ENCODE measurements around the gene DIAPH2. TPM values are rescaled to one million over a fixed set of nuclear protein-coding genes. Genes with fewer than 3 reads are reported as not detected.

DIAPH2 gene
- total RNA-seq, 2 experiments from 2014 or later = 9.1 to 12.4 TPM

- intact Hi-C loops (cut with DNase I, micrococcal nuclease) = no loop called here
- POLR2A ChIA-PET = no interaction called here
- ATAC-seq = no peak
- CTCF ChIA-PET = interaction anchor here (0.6 kb wide), 1 partner anchor 194 kb away, joined by 5 read pairs; no protein-coding TSS in a partner anchor
- Mint-ChIP-seq H3K27ac (no peak overlapping the region), H3K9me3 (ENCODE audit: low read depth) (no peaks in the 10 kb centered on the region), H3K36me3 (ENCODE audit: low read depth) (no peaks in the 10 kb centered on the region), H3K4me3 (no peak overlapping the region), H3K4me1 (no peaks in the 10 kb centered on the region), H3K27me3 (no peaks in the 10 kb centered on the region)
- DNase-seq = no peak
These were observed 798.1 kb downstream of the DIAPH2 start for GRCh38 chrX:97482666-97483300.

- H3K36me3 Mint-ChIP-seq (ENCODE audit: low read depth) = peaks cover 5% of the 10 kb centered on the region
- no peak overlapping the region for H3K4me3 Mint-ChIP-seq
- no peak for DNase-seq
- intact Hi-C loops (cut with DNase I, micrococcal nuclease) = no loop called here
- H3K27ac Mint-ChIP-seq = no peak overlapping the region
- H3K4me1 Mint-ChIP-seq = peaks cover 10% of the 10 kb centered on the region
- no peaks in the 10 kb centered on the region for H3K27me3 Mint-ChIP-seq
- CTCF ChIA-PET = no interaction called here
- no peaks in the 10 kb centered on the region for H3K9me3 Mint-ChIP-seq (ENCODE audit: low read depth)
- no peak for ATAC-seq
- POLR2A ChIA-PET = interaction anchor here (0.6 kb wide), 1 partner anchor 16 kb away, joined by 3 read pairs; no protein-coding TSS in a partner anchor
These were observed 806.0 kb downstream of the DIAPH2 start for GRCh38 chrX:97490656-97491055.

- Mint-ChIP-seq H3K4me1 (peaks cover 10% of the 10 kb centered on the region), H3K9me3 (ENCODE audit: low read depth) (no peaks in the 10 kb centered on the region), H3K27me3 (no peaks in the 10 kb centered on the region), H3K36me3 (ENCODE audit: low read depth) (peaks cover 5% of the 10 kb centered on the region), H3K4me3 (no peak overlapping the region), H3K27ac (no peak overlapping the region)
- DNase-seq (no peak), ATAC-seq (peak; percentile 66)
- ChIA-PET POLR2A (interaction anchor here (0.6 kb wide), 1 partner anchor 97 kb away, joined by 3 read pairs; no protein-coding TSS in a partner anchor), CTCF (no interaction called here)
- intact Hi-C loops (cut with DNase I, micrococcal nuclease) = loop anchor here in 1 of 2 experiments (2.0 kb wide), 1 partner anchor 96 kb away; no protein-coding TSS in a partner anchor
These were observed 810.2 kb downstream of the DIAPH2 start for GRCh38 chrX:97494756-97495372.

GRCh38 chrX:97498093-97498492 lies 813.5 kb downstream of the DIAPH2 start:
- CTCF ChIA-PET = no interaction called here
- intact Hi-C loops (cut with DNase I, micrococcal nuclease) = no loop called here
- Mint-ChIP-seq H3K4me1 (peaks cover 10% of the 10 kb centered on the region), H3K9me3 (ENCODE audit: low read depth) (no peaks in the 10 kb centered on the region), H3K27me3 (no peaks in the 10 kb centered on the region), H3K27ac (no peak overlapping the region), H3K4me3 (no peak overlapping the region), H3K36me3 (ENCODE audit: low read depth) (no peaks in the 10 kb centered on the region)
- ATAC-seq (no peak), DNase-seq (no peak)
- POLR2A ChIA-PET = no interaction called here

GRCh38 chrX:97504431-97504830 lies 819.8 kb downstream of the DIAPH2 start:
- ChIA-PET POLR2A (no interaction called here), CTCF (no interaction called here)
- Mint-ChIP-seq H3K27ac (no peak overlapping the region), H3K36me3 (ENCODE audit: low read depth) (no peaks in the 10 kb centered on the region), H3K4me1 (no peaks in the 10 kb centered on the region), H3K9me3 (ENCODE audit: low read depth) (no peaks in the 10 kb centered on the region), H3K27me3 (no peaks in the 10 kb centered on the region), H3K4me3 (no peak overlapping the region)
- ATAC-seq (no peak), DNase-seq (no peak)
- intact Hi-C loops (cut with DNase I, micrococcal nuclease) = no loop called here

- H3K27ac Mint-ChIP-seq = no peak overlapping the region
- no peaks in the 10 kb centered on the region for H3K27me3 Mint-ChIP-seq
- intact Hi-C loops (cut with DNase I, micrococcal nuclease) = no loop called here
- DNase-seq = no peak
- H3K4me1 Mint-ChIP-seq = no peaks in the 10 kb centered on the region
- no peaks in the 10 kb centered on the region for H3K36me3 Mint-ChIP-seq (ENCODE audit: low read depth)
- POLR2A ChIA-PET = no interaction called here
- CTCF ChIA-PET = no interaction called here
- H3K9me3 Mint-ChIP-seq (ENCODE audit: low read depth) = no peaks in the 10 kb centered on the region
- H3K4me3 Mint-ChIP-seq = no peak overlapping the region
- ATAC-seq = no peak
These were observed 833.1 kb downstream of the DIAPH2 start for GRCh38 chrX:97517763-97518162.

GRCh38 chrX:97522307-97522706 lies 837.7 kb downstream of the DIAPH2 start:
- Mint-ChIP-seq H3K27me3 (no peaks in the 10 kb centered on the region), H3K4me1 (no peaks in the 10 kb centered on the region), H3K27ac (no peak overlapping the region), H3K4me3 (no peak overlapping the region), H3K9me3 (ENCODE audit: low read depth) (no peaks in the 10 kb centered on the region), H3K36me3 (ENCODE audit: low read depth) (peaks cover 2% of the 10 kb centered on the region)
- ChIA-PET POLR2A (no interaction called here), CTCF (no interaction called here)
- intact Hi-C loops (cut with DNase I, micrococcal nuclease) = no loop called here
- DNase-seq (no peak), ATAC-seq (no peak)

GRCh38 chrX:97524340-97524739 lies 839.7 kb downstream of the DIAPH2 start:
- Mint-ChIP-seq H3K4me1 (no peaks in the 10 kb centered on the region), H3K27ac (no peak overlapping the region), H3K27me3 (no peaks in the 10 kb centered on the region), H3K4me3 (no peak overlapping the region), H3K36me3 (ENCODE audit: low read depth) (peaks cover 5% of the 10 kb centered on the region), H3K9me3 (ENCODE audit: low read depth) (peaks cover 10% of the 10 kb centered on the region)
- ChIA-PET CTCF (no interaction called here), POLR2A (no interaction called here)
- no peak for ATAC-seq
- intact Hi-C loops (cut with DNase I, micrococcal nuclease) = no loop called here
- DNase-seq = no peak

- ATAC-seq (no peak), DNase-seq (no peak)
- CTCF ChIA-PET = no interaction called here
- no peaks in the 10 kb centered on the region for H3K27me3 Mint-ChIP-seq
- peaks cover 5% of the 10 kb centered on the region for H3K36me3 Mint-ChIP-seq (ENCODE audit: low read depth)
- POLR2A ChIA-PET = no interaction called here
- no peak overlapping the region for H3K27ac Mint-ChIP-seq
- H3K4me1 Mint-ChIP-seq = no peaks in the 10 kb centered on the region
- intact Hi-C loops (cut with DNase I, micrococcal nuclease) = no loop called here
- H3K4me3 Mint-ChIP-seq = no peak overlapping the region
- peaks cover 10% of the 10 kb centered on the region for H3K9me3 Mint-ChIP-seq (ENCODE audit: low read depth)
These were observed 840.4 kb downstream of the DIAPH2 start for GRCh38 chrX:97524997-97525396.

- no peak for ATAC-seq
- no peak overlapping the region for H3K27ac Mint-ChIP-seq
These were observed 841.3 kb downstream of the DIAPH2 start for GRCh38 chrX:97525981-97526380.

GRCh38 chrX:97527725-97528124 lies 843.1 kb downstream of the DIAPH2 start:
- CTCF ChIA-PET = no interaction called here
- H3K27ac Mint-ChIP-seq = no peak overlapping the region
- H3K36me3 Mint-ChIP-seq (ENCODE audit: low read depth) = peaks cover 8% of the 10 kb centered on the region
- no peaks in the 10 kb centered on the region for H3K4me1 Mint-ChIP-seq
- H3K4me3 Mint-ChIP-seq = no peak overlapping the region
- H3K27me3 Mint-ChIP-seq = no peaks in the 10 kb centered on the region
- peaks cover 12% of the 10 kb centered on the region for H3K9me3 Mint-ChIP-seq (ENCODE audit: low read depth)
- DNase-seq = no peak
- POLR2A ChIA-PET = no interaction called here
- intact Hi-C loops (cut with DNase I, micrococcal nuclease) = no loop called here
- ATAC-seq = no peak

More at GRCh38 chrX:97525981-97526380, 841.3 kb downstream of the DIAPH2 start:
- POLR2A ChIA-PET = no interaction called here
- Mint-ChIP-seq H3K9me3 (ENCODE audit: low read depth) (peaks cover 12% of the 10 kb centered on the region), H3K4me3 (no peak overlapping the region), H3K36me3 (ENCODE audit: low read depth) (peaks cover 8% of the 10 kb centered on the region), H3K4me1 (no peaks in the 10 kb centered on the region), H3K27me3 (no peaks in the 10 kb centered on the region)
- intact Hi-C loops (cut with DNase I, micrococcal nuclease) = no loop called here
- DNase-seq = no peak
- CTCF ChIA-PET = no interaction called here

- Mint-ChIP-seq H3K27ac (no peak overlapping the region), H3K4me1 (no peaks in the 10 kb centered on the region), H3K36me3 (ENCODE audit: low read depth) (peaks cover 8% of the 10 kb centered on the region), H3K4me3 (no peak overlapping the region), H3K9me3 (ENCODE audit: low read depth) (peaks cover 12% of the 10 kb centered on the region), H3K27me3 (no peaks in the 10 kb centered on the region)
- ATAC-seq (no peak), DNase-seq (no peak)
- CTCF ChIA-PET = interaction anchor here (0.6 kb wide), 1 partner anchor 442 kb away, joined by 6 read pairs; no protein-coding TSS in a partner anchor
- POLR2A ChIA-PET = no interaction called here
- intact Hi-C loops (cut with DNase I, micrococcal nuclease) = no loop called here
These were observed 845.0 kb downstream of the DIAPH2 start for GRCh38 chrX:97529536-97530200.
